Neuronal stem cell (in vitro differentiated cells): ENCODE measurements around the gene MRPL54.

Experiments
- DNase-seq: peaks from one replicate; pipeline ENCODE4 v3.0.0-alpha.2; 2013; ENCODE audit warnings: low spot score
- H2AFZ ChIP-seq: one replicate; pipeline ENCODE4 v1.6.1; 2013; ENCODE audit warnings: mild to moderate bottlenecking, low read length, inconsistent platforms
- H2AK5ac ChIP-seq: 2 replicates; pipeline ENCODE4 v1.6.1; 2013; ENCODE audit warnings: low read depth, mild to moderate bottlenecking, inconsistent platforms, low read length, moderate library complexity, mixed read lengths
- H2BK120ac ChIP-seq: 2 replicates; pipeline ENCODE4 v1.6.1; 2013; ENCODE audit warnings: low read depth, mild to moderate bottlenecking, inconsistent platforms, low read length, moderate library complexity, mixed read lengths
- H2BK12ac ChIP-seq: one replicate; pipeline ENCODE4 v1.6.1; 2013; ENCODE audit warnings: low read length, inconsistent platforms
- H2BK15ac ChIP-seq: 2 replicates; pipeline ENCODE4 v1.6.1; 2013; ENCODE audit warnings: mild to moderate bottlenecking, low read length, inconsistent platforms, mixed read lengths
- H2BK5ac ChIP-seq: one replicate; pipeline ENCODE4 v1.6.1; 2013; ENCODE audit warnings: inconsistent platforms, mild to moderate bottlenecking, low read length, moderate library complexity
- H3K14ac ChIP-seq: one replicate; pipeline ENCODE4 v1.6.1; 2013; ENCODE audit warnings: low read length, inconsistent platforms
- H3K18ac ChIP-seq: 2 replicates; pipeline ENCODE4 v1.6.1; 2013; ENCODE audit warnings: low read length, inconsistent platforms
- H3K23ac ChIP-seq: 2 replicates; pipeline ENCODE4 v1.6.1; 2013; ENCODE audit warnings: low read depth, mild to moderate bottlenecking, mixed read lengths, low read length, inconsistent platforms; ENCODE audit not compliant: poor library complexity
- H3K27ac ChIP-seq: replicated peaks from 3 replicates; pipeline ENCODE4 v1.5.1; 2013; ENCODE audit warnings: low read length, inconsistent platforms
- H3K27me3 ChIP-seq, 3 experiments: 2 replicates each; pipeline ENCODE4 v1.6.1; 2013; ENCODE audit warnings: low read length in 3 of 3, mild to moderate bottlenecking in 2 of 3, inconsistent platforms in 1 of 3, low read depth in 1 of 3, mixed read lengths in 1 of 3, moderate library complexity in 1 of 3; ENCODE audit not compliant: control insufficient read depth in 3 of 3, insufficient read depth in 3 of 3
- H3K36me3 ChIP-seq, 2 donors: replicated peaks in 1 of 2; 2 replicates each; pipeline ENCODE4 v1.6.1; 2013; ENCODE audit warnings: low read length in 2 of 2; ENCODE audit not compliant: control insufficient read depth in 2 of 2, insufficient read depth in 2 of 2
- H3K4ac ChIP-seq: 2 replicates; pipeline ENCODE4 v1.6.1; 2013; ENCODE audit warnings: inconsistent platforms, mild to moderate bottlenecking, low read length, moderate library complexity
- H3K4me1 ChIP-seq, 2 donors: 1 replicate in 1 of 2; 2 replicates in 1 of 2; pipeline ENCODE4 v1.6.1; 2013; ENCODE audit warnings: low read length in 2 of 2, low read depth in 1 of 2; ENCODE audit not compliant: control insufficient read depth in 2 of 2, insufficient read depth in 1 of 2
- H3K4me2 ChIP-seq: one replicate; pipeline ENCODE4 v1.6.1; 2013; ENCODE audit warnings: mild to moderate bottlenecking, low read length, inconsistent platforms; ENCODE audit not compliant: insufficient read depth, poor library complexity, severe bottlenecking
- H3K4me3 ChIP-seq, 2 donors: 2 replicates each; pipeline ENCODE4 v1.5.1; 2013; ENCODE audit warnings: low read length in 2 of 2, mild to moderate bottlenecking in 2 of 2, inconsistent platforms in 1 of 2, moderate library complexity in 1 of 2
- H3K79me1 ChIP-seq: one replicate; pipeline ENCODE4 v1.6.1; 2013; ENCODE audit warnings: low read depth, mild to moderate bottlenecking, inconsistent platforms, low read length, moderate library complexity
- H3K9ac ChIP-seq: one replicate; pipeline ENCODE4 v1.6.1; 2013; ENCODE audit warnings: mild to moderate bottlenecking, low read depth, low read length, inconsistent platforms; ENCODE audit not compliant: poor library complexity
- H3K9me3 ChIP-seq, 2 donors: replicated peaks in 1 of 2; 2 replicates each; pipeline versions ENCODE3 to v1.6.1; 2013; ENCODE audit warnings: low read length in 2 of 2, mild to moderate bottlenecking in 2 of 2, inconsistent platforms in 1 of 2, low read depth in 1 of 2, mixed read lengths in 1 of 2, moderate library complexity in 1 of 2; ENCODE audit not compliant: control insufficient read depth in 2 of 2, insufficient read depth in 1 of 2
- H4K8ac ChIP-seq: one replicate; pipeline ENCODE4 v1.6.1; 2013; ENCODE audit warnings: low read depth, mild to moderate bottlenecking, inconsistent platforms, low read length, moderate library complexity
- H4K91ac ChIP-seq: one replicate; pipeline ENCODE4 v1.6.1; 2013; ENCODE audit warnings: low read length, low read depth, mild to moderate bottlenecking, inconsistent platforms; ENCODE audit not compliant: poor library complexity
- WGBS, 2 donors: extraction: QIAGEN DNeasy Blood & Tissue Kit; methylation state at CpG; one replicate each; pipeline ENCODE4 v1.1.7; 2013; ENCODE audit warnings: missing lambda C conversion rate in 2 of 2, mixed read lengths in 1 of 2; ENCODE audit not compliant: insufficient read length in 2 of 2, insufficient replicate concordance in 1 of 2; ENCODE audit errors: extremely low coverage in 2 of 2; 5-methylcytosine and 5-hydroxymethylcytosine counted together

The MRPL54 gene

DNA sequence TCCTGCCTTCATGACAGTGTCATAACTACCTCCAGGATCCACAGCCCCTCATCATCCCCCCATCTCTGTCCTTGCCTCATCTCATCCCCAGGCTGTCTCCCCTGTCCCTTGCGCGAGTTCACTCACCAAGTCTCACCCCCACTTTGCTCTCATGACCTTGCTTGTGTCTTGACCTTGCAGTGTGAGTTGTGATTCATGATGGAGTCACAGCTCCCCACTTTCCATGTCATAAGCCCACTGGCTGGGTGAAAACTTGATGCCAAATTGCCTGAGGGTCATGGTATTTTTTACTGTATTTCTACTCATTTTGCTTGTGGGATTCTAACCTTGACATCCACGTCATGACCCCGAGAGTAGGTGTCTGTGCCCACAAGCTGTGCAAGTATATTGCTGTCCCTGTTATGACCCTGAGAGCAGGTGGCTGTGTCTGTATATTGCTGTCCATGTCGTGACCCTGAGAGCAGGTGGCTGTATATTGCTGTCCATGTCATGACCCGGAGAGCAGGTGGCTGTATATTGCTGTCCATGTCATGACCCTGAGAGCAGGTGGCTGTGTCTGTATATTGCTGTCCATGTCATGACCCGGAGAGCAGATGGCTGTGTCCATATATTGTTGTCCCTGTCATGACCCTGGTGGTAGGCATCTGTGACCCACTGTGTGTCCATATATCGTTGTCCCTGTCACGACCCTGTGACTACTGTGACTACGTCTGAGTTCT is 24.8 kb upstream of the MRPL54 start:
- H3K4me2 ChIP-seq: no peak overlapping the region
- H2BK5ac ChIP-seq: no peak overlapping the region
- H3K4me1 ChIP-seq: no peaks in the 10 kb centered on the region
- H3K18ac ChIP-seq: no peak overlapping the region
- no peak overlapping the region for H3K23ac ChIP-seq
- H2BK12ac ChIP-seq: no peak overlapping the region
- no peak overlapping the region for H4K8ac ChIP-seq
- H3K36me3 ChIP-seq: no peaks in the 10 kb centered on the region
- peaks cover 2% of the 10 kb centered on the region for H3K79me1 ChIP-seq
- no peak overlapping the region for H3K27ac ChIP-seq
- H2AFZ ChIP-seq: no peak overlapping the region
- H2BK15ac ChIP-seq: no peak overlapping the region
- H2BK120ac ChIP-seq: no peak overlapping the region
- no peaks in the 10 kb centered on the region for H3K27me3 ChIP-seq
- no peak overlapping the region for H3K4ac ChIP-seq
- H3K9me3 ChIP-seq: no peaks in the 10 kb centered on the region
- H2AK5ac ChIP-seq: no peak overlapping the region
- peak overlapping the region in 1 of 2 donors; percentile 3 for H3K4me3 ChIP-seq
- H3K9ac ChIP-seq: no peak overlapping the region
- no peak for DNase-seq
- no peak overlapping the region for H4K91ac ChIP-seq
- H3K14ac ChIP-seq: no peak overlapping the region
- WGBS, 2 donors: no CpG with 5 or more reads among the region's 10 CpGs

DNA sequence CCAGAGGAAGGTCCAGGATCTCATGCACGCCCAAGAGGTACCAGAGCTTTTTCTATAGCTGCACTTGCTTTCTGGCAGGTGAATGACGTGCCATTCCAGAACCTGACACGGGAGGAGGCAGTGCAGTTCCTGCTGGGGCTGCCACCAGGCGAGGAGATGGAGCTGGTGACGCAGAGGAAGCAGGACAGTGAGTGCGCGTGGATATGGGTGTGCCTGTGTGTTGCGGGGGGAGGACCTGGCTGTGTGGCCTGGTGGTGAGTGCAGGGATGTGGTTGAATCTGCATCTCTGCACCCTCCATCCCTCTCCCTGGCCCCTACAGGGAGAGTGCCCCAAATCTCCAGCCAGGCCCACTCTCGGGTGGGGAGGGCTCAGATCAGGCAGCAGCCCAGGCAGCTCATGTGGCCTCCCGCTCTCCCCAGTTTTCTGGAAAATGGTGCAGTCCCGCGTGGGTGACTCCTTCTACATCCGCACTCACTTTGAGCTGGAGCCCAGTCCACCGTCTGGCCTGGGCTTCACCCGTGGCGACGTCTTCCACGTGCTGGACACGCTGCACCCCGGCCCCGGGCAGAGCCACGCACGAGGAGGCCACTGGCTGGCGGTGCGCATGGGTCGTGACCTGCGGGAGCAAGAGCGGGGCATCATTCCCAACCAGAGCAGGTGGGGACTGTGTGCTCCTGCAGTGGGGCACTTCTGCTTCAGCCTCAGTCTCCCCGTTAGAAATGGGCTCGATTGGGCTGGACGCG is 23.8 kb upstream of the MRPL54 start:
- H3K79me1 ChIP-seq: peaks cover 2% of the 10 kb centered on the region
- H2AK5ac ChIP-seq: peak overlapping the region; percentile 75
- peak overlapping the region; percentile 98 for H4K91ac ChIP-seq
- DNase-seq: no peak
- no peak overlapping the region for H3K4me2 ChIP-seq
- H2BK120ac ChIP-seq: no peak overlapping the region
- H3K14ac ChIP-seq: peak overlapping the region; percentile 38
- peak overlapping the region; percentile 58 for H2BK15ac ChIP-seq
- H3K23ac ChIP-seq: peak overlapping the region; percentile 86
- peak overlapping the region; percentile 50 for H3K9ac ChIP-seq
- H3K27ac ChIP-seq: no peak overlapping the region
- peak overlapping the region in 1 of 2 donors; percentile 45 for H3K4me3 ChIP-seq
- no peak overlapping the region for H2AFZ ChIP-seq
- no peaks in the 10 kb centered on the region for H3K9me3 ChIP-seq
- no peak overlapping the region for H2BK12ac ChIP-seq
- no peak overlapping the region for H3K4ac ChIP-seq
- peak overlapping the region; percentile 4 for H2BK5ac ChIP-seq
- H3K36me3 ChIP-seq: no peaks in the 10 kb centered on the region
- no peaks in the 10 kb centered on the region for H3K27me3 ChIP-seq
- no CpG with 5 or more reads among the region's 32 CpGs for WGBS, 2 donors
- no peaks in the 10 kb centered on the region for H3K4me1 ChIP-seq
- H4K8ac ChIP-seq: peak overlapping the region; percentile 3
- H3K18ac ChIP-seq: no peak overlapping the region

DNA sequence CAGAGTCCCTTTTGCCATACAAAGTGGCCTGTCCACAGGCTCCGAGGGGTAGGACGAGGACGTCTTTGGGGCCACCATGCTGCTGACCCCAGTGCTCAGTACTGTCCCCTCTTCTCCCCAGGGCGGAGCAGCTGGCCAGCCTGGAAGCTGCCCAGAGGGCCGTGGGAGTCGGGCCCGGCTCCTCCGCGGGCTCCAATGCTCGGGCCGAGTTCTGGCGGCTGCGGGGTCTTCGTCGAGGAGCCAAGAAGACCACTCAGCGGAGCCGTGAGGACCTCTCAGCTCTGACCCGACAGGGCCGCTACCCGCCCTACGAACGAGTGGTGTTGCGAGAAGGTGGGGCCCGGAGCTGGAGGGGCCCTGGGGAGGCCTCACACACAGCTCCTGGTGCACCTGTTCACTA is 22.1 kb upstream of the MRPL54 start:
- Histone ChIP-seq H2AK5ac (peak overlapping the region; percentile 84), H3K9ac (no peak overlapping the region), H3K36me3 (no peaks in the 10 kb centered on the region), H3K9me3 (no peaks in the 10 kb centered on the region), H3K79me1 (no peaks in the 10 kb centered on the region), H2BK15ac (no peak overlapping the region), H3K14ac (no peak overlapping the region), H3K23ac (peak overlapping the region; percentile 55), H3K18ac (no peak overlapping the region), H4K8ac (no peak overlapping the region), H2BK120ac (no peak overlapping the region), H2BK5ac (no peak overlapping the region), H4K91ac (no peak overlapping the region), H3K27me3 (no peaks in the 10 kb centered on the region), H3K4me3 (no peak overlapping the region), H3K4me2 (no peak overlapping the region), H2BK12ac (no peak overlapping the region), H3K4ac (no peak overlapping the region), H3K27ac (no peak overlapping the region), H3K4me1 (no peaks in the 10 kb centered on the region), H2AFZ (no peak overlapping the region)
- no CpG with 5 or more reads among the region's 24 CpGs for WGBS, 2 donors
- DNase-seq: no peak

DNA sequence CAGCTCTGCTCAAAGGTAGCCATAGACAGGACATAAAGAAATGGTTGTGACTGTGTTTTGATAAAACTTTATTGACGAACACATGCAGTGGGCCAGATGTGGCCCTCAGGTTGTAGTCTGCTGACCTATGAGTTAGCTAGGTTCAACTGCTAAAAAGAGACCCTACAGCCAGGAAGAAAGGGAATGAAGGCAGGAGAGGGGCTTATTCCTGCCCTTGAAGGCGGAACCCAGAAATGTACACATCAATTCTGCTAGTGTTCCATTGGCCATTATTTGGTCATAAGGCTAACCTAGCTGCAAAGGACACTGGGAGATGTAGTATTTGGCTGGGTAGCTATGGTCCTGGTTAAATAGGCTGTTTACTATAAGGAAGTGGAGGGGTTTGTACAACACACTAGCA is 19.0 kb upstream of the MRPL54 start:
- Histone ChIP-seq H3K4me2 (no peak overlapping the region), H2BK5ac (no peak overlapping the region), H3K27ac (no peak overlapping the region), H4K91ac (no peak overlapping the region), H3K36me3 (no peaks in the 10 kb centered on the region), H2AK5ac (no peak overlapping the region), H3K4ac (no peak overlapping the region), H3K79me1 (peaks cover 2% of the 10 kb centered on the region), H3K9me3 (no peaks in the 10 kb centered on the region), H3K4me1 (no peaks in the 10 kb centered on the region), H2BK120ac (no peak overlapping the region), H3K23ac (no peak overlapping the region), H2BK12ac (no peak overlapping the region), H2AFZ (no peak overlapping the region), H3K14ac (no peak overlapping the region), H3K27me3 (no peaks in the 10 kb centered on the region), H3K18ac (no peak overlapping the region), H3K9ac (no peak overlapping the region), H2BK15ac (no peak overlapping the region), H4K8ac (no peak overlapping the region), H3K4me3 (no peak overlapping the region)
- no peak for DNase-seq
- WGBS, 2 donors: no CpG with 5 or more reads among the region's 2 CpGs
